ENCODE results near the gene ZNF24.

Gene ZNF24

GRCh38 chr18:35361570-35362321 lies 17.5 kb upstream of the ZNF24 start:
- DNase-seq (ENCODE audit: low read depth, low spot score): no peak

GRCh38 chr18:35355140-35355618 lies 11.0 kb upstream of the ZNF24 start:
- peak; percentile 40 for DNase-seq (ENCODE audit: low read depth, low spot score)
- H3K4me3 ChIP-seq (ENCODE audit: low read length): no peak overlapping the region

More at GRCh38 chr18:35361570-35362321, 17.5 kb upstream of the ZNF24 start:
- no peak overlapping the region for H3K4me3 ChIP-seq (ENCODE audit: low read length)

GRCh38 chr18:35352778-35353177 lies 8.6 kb upstream of the ZNF24 start:
- H3K4me3 ChIP-seq (ENCODE audit: low read length): no peak overlapping the region
- no peak for DNase-seq (ENCODE audit: low read depth, low spot score)

GRCh38 chr18:35352283-35352682 lies 8.1 kb upstream of the ZNF24 start:
- DNase-seq (ENCODE audit: low read depth, low spot score): no peak
- H3K4me3 ChIP-seq (ENCODE audit: low read length): no peak overlapping the region

- DNase-seq (ENCODE audit: low read depth, low spot score): no peak
- H3K4me3 ChIP-seq (ENCODE audit: low read length): no peak overlapping the region
Measured at GRCh38 chr18:35348001-35348400, 3.8 kb upstream of the ZNF24 start.

GRCh38 chr18:35345950-35346349 lies 1.7 kb upstream of the ZNF24 start:
- DNase-seq (ENCODE audit: low read depth, low spot score): no peak
- no peak overlapping the region for H3K4me3 ChIP-seq (ENCODE audit: low read length)

- DNase-seq (ENCODE audit: low read depth, low spot score): no peak
- no peak overlapping the region for H3K4me3 ChIP-seq (ENCODE audit: low read length)
Measured at GRCh38 chr18:35345460-35345921, 1.3 kb upstream of the ZNF24 start.

GRCh38 chr18:35344736-35345459 lies 678 bp upstream of the ZNF24 start:
- peak overlapping the region; percentile 88 for H3K4me3 ChIP-seq (ENCODE audit: low read length)
- no peak for DNase-seq (ENCODE audit: low read depth, low spot score)

GRCh38 chr18:35343488-35343935 lies 708 bp downstream of the ZNF24 start:
- H3K4me3 ChIP-seq (ENCODE audit: low read length): peak overlapping the region; percentile 88
- no peak for DNase-seq (ENCODE audit: low read depth, low spot score)

GRCh38 chr18:35337286-35337685 lies 6.9 kb downstream of the ZNF24 start:
- H3K4me3 ChIP-seq (ENCODE audit: low read length): no peak overlapping the region
- DNase-seq (ENCODE audit: low read depth, low spot score): no peak

- DNase-seq (ENCODE audit: low read depth, low spot score): no peak
- H3K4me3 ChIP-seq (ENCODE audit: low read length): no peak overlapping the region
Measured at GRCh38 chr18:35335866-35336265, 8.4 kb downstream of the ZNF24 start.

- DNase-seq (ENCODE audit: low read depth, low spot score): no peak
- no peak overlapping the region for H3K4me3 ChIP-seq (ENCODE audit: low read length)
Measured at GRCh38 chr18:35334821-35335220, 9.4 kb downstream of the ZNF24 start.

GRCh38 chr18:35334212-35334611 lies 10.0 kb downstream of the ZNF24 start:
- no peak for DNase-seq (ENCODE audit: low read depth, low spot score)

GRCh38 chr18:35331367-35332087 lies 12.7 kb downstream of the ZNF24 start:
- no peak for DNase-seq (ENCODE audit: low read depth, low spot score)
- H3K4me3 ChIP-seq (ENCODE audit: low read length): no peak overlapping the region

More at GRCh38 chr18:35334212-35334611, 10.0 kb downstream of the ZNF24 start:
- H3K4me3 ChIP-seq (ENCODE audit: low read length): no peak overlapping the region

GRCh38 chr18:35328868-35329267 lies 15.4 kb downstream of the ZNF24 start:
- no peak overlapping the region for H3K4me3 ChIP-seq (ENCODE audit: low read length)
- DNase-seq (ENCODE audit: low read depth, low spot score): no peak

- no peak overlapping the region for H3K4me3 ChIP-seq (ENCODE audit: low read length)
- no peak for DNase-seq (ENCODE audit: low read depth, low spot score)
Measured at GRCh38 chr18:35326695-35327387, 17.4 kb downstream of the ZNF24 start.

- H3K4me3 ChIP-seq (ENCODE audit: low read length): no peak overlapping the region
- no peak for DNase-seq (ENCODE audit: low read depth, low spot score)
Measured at GRCh38 chr18:35324926-35325655, 19.1 kb downstream of the ZNF24 start.
